ENCODE results near the gene SCARF2. TPM values are rescaled to one million over a fixed set of nuclear protein-coding genes. Genes with fewer than 3 reads are reported as not detected.
"Not testable (repeated sequence)": the region's sequence is repeated elsewhere in the genome, so short reads cannot be mapped to it uniquely, and the experiment has no call there.

Gene SCARF2
- total RNA-seq, 1 donor from 2014 or later = 17.4 TPM

DNA sequence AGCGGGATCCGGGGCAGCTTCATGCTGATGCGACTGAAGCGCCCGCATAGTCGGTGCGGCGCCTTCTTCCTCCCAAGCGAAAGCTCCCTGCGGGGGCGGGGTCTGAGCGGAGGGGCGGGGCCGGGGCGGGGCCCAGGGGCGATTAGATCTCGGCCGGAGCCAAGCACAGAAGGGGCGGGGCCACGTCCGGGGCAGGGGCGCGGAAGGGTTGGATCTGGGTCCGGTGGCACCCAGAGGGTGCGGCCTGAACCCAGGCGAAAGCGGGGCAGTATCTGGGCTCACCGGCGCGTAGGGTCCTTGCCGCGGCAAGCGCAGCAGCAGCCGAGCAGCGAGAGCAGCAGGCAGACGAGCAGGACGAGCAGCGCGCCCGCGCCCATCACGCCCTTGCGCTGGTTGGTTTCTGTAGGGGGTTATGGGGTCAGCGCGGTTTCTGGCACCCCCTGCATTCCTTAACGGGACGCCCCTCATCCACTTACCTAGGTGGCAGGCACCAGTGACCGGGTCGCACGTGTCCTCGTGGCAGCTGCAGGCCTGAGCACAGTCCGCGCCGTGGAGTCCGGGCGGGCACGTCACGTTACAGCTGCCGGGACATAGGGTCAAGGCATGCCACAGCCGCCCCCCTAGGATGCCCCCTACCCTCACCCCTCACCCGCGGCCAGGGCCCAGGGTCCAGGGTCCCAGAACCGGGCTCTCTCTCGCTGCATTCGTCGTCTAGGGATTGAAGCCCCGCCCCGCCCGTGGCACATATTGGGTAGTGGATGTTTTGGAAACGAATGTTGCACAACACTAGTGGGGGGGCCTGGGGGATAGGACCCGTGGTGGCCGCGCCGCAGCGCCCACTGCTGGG is 8.1 kb downstream of the SCARF2 start:
- DNase-seq (ENCODE audit: extremely low read depth, low read depth, low spot score) = no peak

DNA sequence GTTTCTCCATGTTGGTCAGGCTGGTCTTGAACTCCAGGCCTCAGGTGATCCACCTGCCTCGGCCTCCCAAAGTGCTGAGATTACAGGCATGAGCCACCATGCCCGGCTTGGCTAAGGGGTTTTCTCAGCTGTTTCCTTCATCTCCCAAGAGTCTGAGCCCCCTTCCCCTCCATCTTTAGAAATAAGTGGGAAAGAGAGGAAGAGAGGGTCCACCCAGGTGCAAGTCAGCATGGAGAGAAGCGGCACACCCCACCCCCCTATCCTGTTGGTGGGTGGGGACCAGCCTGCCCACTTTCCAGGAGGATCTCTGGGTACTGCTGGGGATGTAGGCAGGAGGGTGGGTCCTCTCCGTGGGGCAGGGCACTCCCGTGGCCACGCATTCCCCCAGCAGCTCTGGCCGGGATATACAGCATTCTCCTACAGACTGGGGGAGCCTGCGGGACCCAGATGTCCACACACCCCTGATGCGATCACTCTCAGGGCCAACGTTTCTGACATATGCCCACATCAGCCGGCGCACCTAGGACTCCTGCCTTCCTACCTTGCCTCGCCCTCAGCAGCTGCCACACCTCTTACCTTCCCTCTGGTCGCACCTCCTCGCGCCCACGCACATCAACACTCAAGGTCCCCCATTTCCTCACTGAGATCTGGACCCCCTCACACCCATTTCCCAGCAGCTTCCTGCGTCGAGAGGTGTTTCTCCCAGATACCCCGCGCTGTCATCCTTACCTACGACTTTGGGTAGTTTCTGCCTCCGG is 8.9 kb downstream of the SCARF2 start:
- DNase-seq (ENCODE audit: extremely low read depth, low read depth, low spot score) = no peak

GRCh38 chr22:20427945-20428417 is 9.6 kb downstream of the SCARF2 start:
- no peak for DNase-seq (ENCODE audit: extremely low read depth, low read depth, low spot score)

DNA sequence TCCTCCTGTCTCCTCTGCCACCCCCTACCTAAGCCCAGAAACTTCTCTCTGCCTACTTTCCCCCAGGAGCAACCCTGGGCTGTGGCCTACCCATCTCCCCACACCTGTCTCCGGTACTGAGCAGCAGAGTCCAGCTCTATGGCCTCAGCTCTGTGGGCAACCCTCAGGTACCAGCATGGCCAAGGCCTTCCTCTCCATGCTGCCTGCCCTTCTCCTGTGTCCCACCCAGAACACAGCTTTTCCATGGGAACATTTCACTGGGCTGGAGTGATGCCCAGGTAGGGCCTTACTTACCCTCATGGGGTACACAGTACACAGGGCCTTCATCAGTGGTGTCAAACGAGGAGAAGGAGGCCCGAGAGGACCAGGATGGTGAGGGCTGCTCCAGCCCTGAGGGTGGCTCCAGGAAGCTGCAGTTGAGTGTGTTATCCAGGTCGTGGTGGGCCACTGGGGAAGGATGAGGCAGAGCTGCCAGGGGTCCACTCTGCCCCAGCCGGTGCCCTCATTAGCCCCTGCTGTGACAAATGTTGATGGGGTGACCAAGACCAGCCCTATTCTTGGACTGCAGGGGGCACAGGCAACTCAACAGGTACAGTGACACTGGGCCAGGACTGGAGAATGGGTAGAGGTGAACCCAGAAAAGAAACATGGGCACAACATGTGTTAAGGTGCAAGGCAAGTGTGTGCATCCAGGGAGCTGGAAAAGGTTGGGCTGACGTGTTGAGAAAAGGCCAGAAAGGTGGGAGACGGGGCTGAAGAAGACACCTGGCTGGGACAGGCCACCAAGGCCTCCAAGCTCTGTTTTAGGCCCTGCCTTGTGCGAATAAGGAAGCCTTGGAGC is 10.3 kb downstream of the SCARF2 start:
- DNase-seq (ENCODE audit: extremely low read depth, low read depth, low spot score) = no peak

DNA sequence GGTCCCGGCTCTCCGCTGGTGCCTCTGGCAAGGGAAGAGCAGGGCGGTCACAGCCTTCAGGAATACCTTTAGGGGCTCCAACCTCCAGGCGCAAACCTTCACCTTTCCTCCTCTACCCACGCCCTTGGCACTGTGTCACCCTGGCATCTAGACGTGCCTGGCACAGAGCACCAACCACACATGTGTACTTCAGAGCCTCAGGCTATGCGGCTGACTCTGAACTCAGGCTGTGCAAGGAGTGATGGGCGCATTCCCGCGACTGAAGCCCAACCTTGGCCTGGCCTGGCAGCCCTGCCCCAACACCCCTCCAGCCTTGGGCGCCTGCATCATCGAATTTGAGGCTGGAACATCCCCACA is 11.4 kb downstream of the SCARF2 start:
- no peak for DNase-seq (ENCODE audit: extremely low read depth, low read depth, low spot score)

DNA sequence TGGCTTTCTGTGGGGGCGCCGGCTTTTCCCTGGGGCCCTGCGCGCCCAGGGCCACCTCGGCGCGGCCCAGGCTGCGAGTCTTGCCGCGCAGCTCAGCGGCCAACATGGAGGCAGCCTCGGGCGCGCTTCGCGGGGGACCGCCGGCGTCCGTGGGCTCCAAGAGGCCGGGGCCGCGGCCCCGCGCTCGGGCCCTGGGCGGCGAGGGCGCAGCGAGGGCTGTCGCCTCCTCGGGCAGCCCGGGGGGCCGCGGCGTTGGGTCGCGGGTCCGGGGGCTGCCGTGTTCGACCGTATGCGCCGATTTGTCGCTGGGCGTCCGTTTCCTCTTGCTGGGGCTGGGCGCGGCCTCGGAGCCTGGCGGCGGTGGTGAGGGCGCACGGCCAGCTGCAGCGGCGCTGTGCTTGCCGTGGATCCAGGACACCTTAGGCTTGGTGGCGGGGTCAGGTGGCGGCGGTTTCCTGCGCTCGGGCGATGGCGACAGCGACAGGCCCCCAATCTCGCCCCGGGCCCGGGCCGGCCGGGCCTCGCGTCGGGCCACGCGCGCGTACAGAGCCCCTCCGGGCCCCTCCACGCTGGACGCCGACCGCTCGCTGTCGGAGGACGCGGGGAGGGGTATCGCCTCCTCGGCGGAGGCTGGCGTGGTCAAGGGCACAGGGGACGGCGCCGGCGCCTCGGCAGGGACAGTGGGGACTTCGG is 11.9 kb downstream of the SCARF2 start:
- DNase-seq (ENCODE audit: extremely low read depth, low read depth, low spot score) = no peak

GRCh38 chr22:20424932-20425565 is 12.6 kb downstream of the SCARF2 start:
- no peak for DNase-seq (ENCODE audit: extremely low read depth, low read depth, low spot score)

GRCh38 chr22:20424568-20424931 is 13.1 kb downstream of the SCARF2 start:
- DNase-seq (ENCODE audit: extremely low read depth, low read depth, low spot score) = no peak

DNA sequence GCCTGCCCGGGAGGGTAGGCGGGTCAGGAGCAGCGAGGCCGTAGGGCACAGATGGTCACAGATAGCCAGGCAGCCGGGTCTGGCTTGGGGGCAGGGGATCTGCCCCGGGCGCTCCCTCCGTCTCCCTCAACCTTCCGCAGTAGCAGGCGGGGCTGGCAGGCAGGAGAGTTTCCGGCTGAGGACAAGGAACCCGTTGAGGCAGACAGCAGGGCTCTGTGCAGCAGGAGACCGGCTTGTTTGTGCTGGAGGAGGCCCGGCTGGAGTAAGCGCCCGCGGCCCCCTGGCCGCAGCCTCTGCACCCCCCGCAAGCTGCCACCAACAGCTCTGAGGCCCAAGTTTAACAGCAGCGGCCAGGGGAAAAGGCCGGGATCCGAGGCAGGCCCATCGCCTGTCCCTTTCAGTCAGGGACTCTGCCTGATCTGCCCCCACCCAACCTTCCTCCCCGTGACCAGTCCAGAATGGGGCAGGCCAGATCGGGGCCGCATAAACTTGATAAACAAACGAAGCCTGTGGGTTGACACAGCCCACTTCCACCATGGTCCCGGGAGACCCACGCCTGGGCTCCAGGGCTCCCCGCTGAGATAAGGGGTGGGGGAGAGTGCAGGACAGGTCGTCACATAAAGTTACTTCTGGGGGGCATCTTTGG is 13.6 kb downstream of the SCARF2 start:
- no peak for DNase-seq (ENCODE audit: extremely low read depth, low read depth, low spot score)

DNA sequence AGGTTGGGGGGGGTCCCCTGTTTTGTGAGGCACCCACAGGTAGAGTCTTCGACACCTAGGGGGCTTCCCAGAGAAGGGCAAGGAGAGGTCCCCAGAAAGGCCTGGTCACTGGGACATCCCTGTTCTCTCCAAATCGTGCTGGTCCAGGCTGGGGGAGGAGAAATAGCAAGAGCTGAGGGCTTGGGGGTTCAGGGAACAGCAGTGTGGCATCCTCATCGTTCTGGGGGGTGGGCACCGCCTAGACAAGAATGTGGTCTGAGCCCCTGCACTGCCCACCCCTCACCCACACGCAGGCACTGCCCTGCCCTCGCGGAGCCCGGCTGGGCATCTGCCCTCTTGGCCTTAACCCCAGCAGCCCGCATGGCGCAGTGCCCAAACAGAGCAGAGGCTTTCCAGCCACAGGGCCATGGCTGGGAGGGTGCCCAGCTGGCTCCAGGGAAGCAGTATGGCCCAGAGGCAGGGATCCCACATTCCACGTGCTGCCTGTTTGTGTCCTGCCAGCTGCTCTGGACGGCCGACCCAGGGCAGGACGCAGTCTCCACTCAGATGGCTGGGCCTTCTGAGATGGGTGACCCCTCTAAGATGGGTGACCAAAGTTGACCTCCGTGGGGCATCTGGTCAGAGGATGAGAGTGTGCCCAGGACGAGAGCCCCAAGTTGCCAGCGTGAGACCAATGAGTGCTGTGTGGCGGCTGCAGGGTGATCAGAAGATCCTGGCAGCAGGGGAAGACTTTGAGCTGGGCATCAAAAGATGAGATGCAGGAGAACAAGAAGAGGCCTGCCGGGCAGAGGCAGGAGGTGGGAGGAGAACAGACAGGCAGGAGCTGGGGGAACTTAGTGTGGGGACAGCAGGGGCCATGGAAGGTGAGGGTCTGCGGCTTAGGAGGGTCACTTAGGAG is 14.4 kb downstream of the SCARF2 start:
- DNase-seq (ENCODE audit: extremely low read depth, low read depth, low spot score) = no peak

DNA sequence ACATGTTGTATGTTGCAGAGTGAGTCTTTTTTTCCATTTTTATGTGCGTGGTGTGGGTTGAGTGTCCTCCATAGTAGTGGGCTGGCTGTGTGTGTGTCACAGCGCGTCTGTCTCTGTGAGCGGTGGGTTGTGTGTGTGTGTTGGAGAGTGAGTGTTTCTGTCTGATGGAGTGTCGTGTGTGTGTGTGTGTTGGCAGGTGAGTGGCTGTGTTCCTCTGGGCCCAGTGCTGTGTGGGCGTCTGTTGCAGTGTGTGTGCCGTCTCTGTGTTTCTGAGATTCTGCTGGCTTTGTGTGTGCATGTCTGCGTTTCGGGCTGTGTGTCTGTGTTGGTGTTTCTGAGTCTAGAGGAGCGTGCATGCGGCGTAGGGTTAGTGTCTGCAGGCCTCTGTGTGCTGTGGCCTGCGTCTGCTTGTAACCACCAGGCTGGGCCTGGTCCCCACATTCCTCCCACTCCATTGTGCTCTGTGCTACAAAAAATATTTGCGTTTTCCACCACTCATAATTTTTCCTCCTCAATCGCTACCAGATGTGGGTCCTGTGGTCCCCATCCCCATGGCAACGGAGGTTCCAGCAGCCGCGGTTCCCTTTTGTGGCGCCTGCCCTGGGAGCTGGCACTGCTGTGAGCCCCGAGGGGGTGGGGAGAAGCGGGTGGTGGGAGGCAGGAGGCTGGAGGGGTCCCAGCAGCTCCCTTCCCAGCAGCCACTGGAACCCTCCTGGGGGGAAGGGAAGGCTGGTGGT is 15.2 kb downstream of the SCARF2 start:
- no peak for DNase-seq (ENCODE audit: extremely low read depth, low read depth, low spot score)

DNA sequence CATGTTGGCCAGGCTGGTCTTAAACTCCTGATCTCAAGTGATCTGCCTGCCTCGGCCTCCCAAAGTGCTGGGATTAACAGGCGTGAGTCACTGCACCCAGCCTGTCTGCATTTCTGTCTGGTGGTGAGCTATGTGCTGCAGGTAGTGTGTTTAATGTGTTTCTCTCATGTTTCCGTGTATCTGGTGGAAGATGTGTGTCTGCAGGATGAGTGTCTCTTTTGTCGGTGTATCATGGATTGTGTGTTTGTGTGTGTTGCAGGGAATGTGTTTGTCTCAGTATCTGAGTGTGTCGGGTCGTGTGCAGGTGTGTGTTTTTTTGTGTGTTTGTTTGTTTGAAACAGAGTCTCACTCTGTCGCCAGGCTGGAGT is 16.1 kb downstream of the SCARF2 start:
- DNase-seq (ENCODE audit: extremely low read depth, low read depth, low spot score) = no peak

- no peak for DNase-seq (ENCODE audit: extremely low read depth, low read depth, low spot score)
Measured at GRCh38 chr22:20420157-20420842, 17.3 kb downstream of the SCARF2 start.

DNA sequence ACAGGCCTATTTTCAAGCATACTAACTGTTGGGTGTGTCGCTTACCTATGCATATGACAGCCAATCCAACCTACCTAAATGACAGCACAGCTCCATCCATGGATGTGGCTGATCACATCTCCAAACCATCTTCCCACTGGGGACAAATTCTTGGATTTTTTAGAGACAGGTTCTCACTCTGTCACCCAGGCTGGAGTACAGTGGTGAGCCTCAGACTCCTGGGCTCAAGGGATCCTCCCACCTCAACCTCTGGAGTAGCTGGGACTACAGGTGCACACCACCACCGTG is 18.0 kb downstream of the SCARF2 start:
- DNase-seq (ENCODE audit: extremely low read depth, low read depth, low spot score) = no peak

- peak; percentile 14 for DNase-seq (ENCODE audit: extremely low read depth, low read depth, low spot score)
Measured at GRCh38 chr22:20418211-20418788, 19.3 kb downstream of the SCARF2 start.

DNA sequence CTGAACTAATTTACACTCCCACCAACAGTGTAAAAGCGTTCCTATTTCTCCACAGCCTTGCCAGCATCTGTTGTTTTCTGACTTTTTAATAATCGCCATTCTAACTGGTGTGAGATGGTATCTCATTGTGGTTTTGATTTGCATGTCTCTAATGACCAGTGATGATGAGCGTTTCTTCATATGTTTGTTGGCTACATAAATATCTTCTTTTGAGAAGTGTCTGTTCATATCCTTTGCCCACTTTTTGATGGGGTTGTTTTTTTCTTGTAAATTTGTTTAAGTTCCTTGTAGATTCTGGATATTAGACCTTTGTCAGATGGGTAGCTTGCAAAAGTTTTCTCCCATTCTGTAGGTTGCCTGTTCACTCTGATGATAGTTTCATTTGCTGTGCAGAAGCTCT is 21.9 kb downstream of the SCARF2 start:
- DNase-seq (ENCODE audit: extremely low read depth, low read depth, low spot score) = not testable (repeated sequence)

DNA sequence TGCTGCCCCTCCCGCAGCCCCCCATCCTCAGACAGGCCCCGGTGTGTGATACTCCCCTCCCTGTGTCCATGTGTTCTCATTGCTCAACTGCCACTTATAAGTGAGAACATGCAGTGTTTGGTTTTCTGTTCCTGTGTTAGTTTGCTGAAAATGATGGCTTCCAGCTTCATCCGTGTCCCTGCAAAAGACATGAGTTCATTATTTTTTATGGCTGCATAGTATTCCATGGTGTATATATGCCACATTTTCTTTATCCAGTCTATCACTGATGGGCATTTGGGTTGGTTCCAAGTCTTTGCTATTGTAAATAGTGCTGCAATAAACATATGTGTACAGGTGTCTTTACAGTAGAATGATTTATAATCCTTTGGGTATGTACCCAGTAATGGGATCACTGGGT is 22.4 kb downstream of the SCARF2 start:
- not testable (repeated sequence) for DNase-seq (ENCODE audit: extremely low read depth, low read depth, low spot score)
